DND-41 (cell line): Measurements from ENCODE around the gene GPR176.

ENCODE experiments used
- ATAC-seq: fragments of 200-7000 bp; cut with Tn5 transposase; 3 replicates; pipeline ENCODE4 v1.9.1; 2021; ENCODE audit warnings: low read depth; ENCODE audit not compliant: insufficient read depth
- DNase-seq: peaks from one replicate; pipeline ENCODE4 v3.0.0-alpha.2; 2020
- H2AFZ ChIP-seq: 2 replicates; pipeline ENCODE4 v1.6.0; 2012; ENCODE audit warnings: low read depth, low read length
- H3K27ac ChIP-seq: 2 replicates; pipeline ENCODE4 v1.5.1; 2012; ENCODE audit warnings: low read length, inconsistent platforms
- H3K27me3 ChIP-seq: fragments of 200-600 bp; sonication (generic); 2 replicates; pipeline ENCODE4 v1.6.0; 2012; ENCODE audit warnings: low read length, mild to moderate bottlenecking, inconsistent platforms; ENCODE audit not compliant: insufficient read depth, poor library complexity
- H3K36me3 ChIP-seq: 2 replicates; pipeline ENCODE4 v1.5.1; 2012; ENCODE audit warnings: low read length, inconsistent platforms; ENCODE audit not compliant: insufficient read depth
- H3K4me1 ChIP-seq: 2 replicates; pipeline ENCODE4 v1.5.1; 2012; ENCODE audit warnings: mild to moderate bottlenecking, low read length; ENCODE audit not compliant: insufficient read depth
- H3K4me2 ChIP-seq: 2 replicates; pipeline ENCODE4 v1.6.0; 2012; ENCODE audit warnings: mild to moderate bottlenecking, moderate library complexity, low read length, inconsistent platforms; ENCODE audit not compliant: insufficient read depth
- H3K4me3 ChIP-seq, 2 experiments: fragments of 200-600 bp in 1 of 2; shearing (Covaris generic) in 1 of 2; 2 replicates each; pipeline ENCODE4 v1.5.1; 2012 to 2016; ENCODE audit warnings: inconsistent platforms in 2 of 2, low read length in 2 of 2, mild to moderate bottlenecking in 2 of 2, low read depth in 1 of 2, moderate library complexity in 1 of 2
- H3K79me2 ChIP-seq: 2 replicates; pipeline ENCODE4 v1.6.0; 2012; ENCODE audit warnings: low read length, inconsistent platforms; ENCODE audit not compliant: insufficient read depth
- H3K9ac ChIP-seq: 2 replicates; pipeline ENCODE4 v1.6.0; 2012; ENCODE audit warnings: low read depth, mild to moderate bottlenecking, inconsistent platforms, low read length, moderate library complexity
- H3K9me3 ChIP-seq: 2 replicates; pipeline ENCODE4 v1.5.1; 2012; ENCODE audit warnings: low read length, moderate library complexity, mild to moderate bottlenecking, inconsistent platforms; ENCODE audit not compliant: insufficient read depth, severe bottlenecking
- H4K20me1 ChIP-seq: 2 replicates; pipeline ENCODE4 v1.6.0; 2012; ENCODE audit warnings: low read length; ENCODE audit not compliant: insufficient read depth
- CTCF ChIP-seq: IDR thresholded peaks from 2 replicates; pipeline ENCODE4 v1.5.1; 2012; ENCODE audit warnings: borderline replicate concordance, low read length, moderate library complexity, mild to moderate bottlenecking; ENCODE audit not compliant: poor library complexity, severe bottlenecking; ENCODE audit errors: extremely low read depth
- EZH2 ChIP-seq: IDR thresholded peaks from 3 replicates; pipeline ENCODE4 v1.6.1; 2012; ENCODE audit warnings: borderline replicate concordance, low read depth, mild to moderate bottlenecking, moderate library complexity, low read length, inconsistent platforms; ENCODE audit not compliant: severe bottlenecking

GPR176 gene

DNA sequence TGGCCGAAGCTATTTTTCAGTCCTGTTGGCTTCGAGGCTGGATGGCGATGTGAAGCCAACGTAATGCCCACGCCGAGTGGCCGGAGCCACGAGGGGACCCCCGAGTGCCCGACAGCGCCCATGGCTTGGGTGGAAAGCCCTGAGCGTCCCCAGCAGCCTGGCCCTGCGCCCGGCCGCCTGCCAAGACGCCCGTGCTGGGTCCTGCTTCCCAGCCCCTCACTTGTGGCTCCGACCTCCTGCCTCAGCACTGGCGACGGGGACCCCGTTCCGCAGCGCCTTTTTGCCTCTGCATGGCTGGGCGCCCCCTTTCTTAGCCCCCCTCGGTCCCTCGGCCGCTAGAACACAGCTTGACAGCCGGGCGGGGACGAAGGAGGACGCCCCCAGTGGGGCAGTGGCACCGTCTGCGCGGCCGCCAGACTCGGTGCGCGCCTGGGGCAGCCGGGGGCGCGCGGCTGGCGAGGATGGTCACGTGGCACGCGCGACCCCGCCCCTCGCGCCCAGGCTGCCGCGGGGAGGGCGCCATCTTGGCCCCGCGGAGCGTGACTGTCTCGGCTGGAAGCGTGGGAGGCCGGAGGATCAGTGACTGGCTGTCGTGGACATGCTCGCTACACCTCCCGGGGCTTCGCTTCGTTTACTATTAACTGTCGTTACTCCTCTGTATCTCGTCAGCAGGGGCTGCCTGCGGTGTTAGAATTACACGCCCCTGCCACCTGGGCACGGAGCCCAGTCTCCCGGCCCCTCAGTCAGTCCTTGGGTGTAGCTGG, 626 bp upstream of the GPR176 start:
- no peak overlapping the region for H3K4me3 ChIP-seq
- no peaks in the 10 kb centered on the region for H3K36me3 ChIP-seq
- no peak overlapping the region for H2AFZ ChIP-seq
- H3K27me3 ChIP-seq = no peaks in the 10 kb centered on the region
- no peak overlapping the region for H3K9ac ChIP-seq
- no peaks in the 10 kb centered on the region for H3K9me3 ChIP-seq
- H4K20me1 ChIP-seq = no peaks in the 10 kb centered on the region
- no peaks in the 10 kb centered on the region for H3K4me1 ChIP-seq
- no peaks in the 10 kb centered on the region for H3K79me2 ChIP-seq
- ATAC-seq (no peak), DNase-seq (no peak)
- TF ChIP-seq CTCF = no peak
- TF ChIP-seq EZH2 = no peak
- H3K4me2 ChIP-seq = no peak overlapping the region
- H3K27ac ChIP-seq = no peak overlapping the region

GRCh38 chr15:39919411-39919747, 687 bp downstream of the GPR176 start:
- Histone ChIP-seq H3K9me3 (no peaks in the 10 kb centered on the region), H4K20me1 (no peaks in the 10 kb centered on the region), H3K27me3 (no peaks in the 10 kb centered on the region), H3K27ac (no peak overlapping the region), H3K4me1 (no peaks in the 10 kb centered on the region), H3K4me3 (no peak overlapping the region), H3K4me2 (no peak overlapping the region), H3K79me2 (no peaks in the 10 kb centered on the region), H3K9ac (no peak overlapping the region), H2AFZ (no peak overlapping the region), H3K36me3 (no peaks in the 10 kb centered on the region)
- TF ChIP-seq EZH2 (no peak), CTCF (no peak)
- ATAC-seq (no peak), DNase-seq (no peak)

DNA sequence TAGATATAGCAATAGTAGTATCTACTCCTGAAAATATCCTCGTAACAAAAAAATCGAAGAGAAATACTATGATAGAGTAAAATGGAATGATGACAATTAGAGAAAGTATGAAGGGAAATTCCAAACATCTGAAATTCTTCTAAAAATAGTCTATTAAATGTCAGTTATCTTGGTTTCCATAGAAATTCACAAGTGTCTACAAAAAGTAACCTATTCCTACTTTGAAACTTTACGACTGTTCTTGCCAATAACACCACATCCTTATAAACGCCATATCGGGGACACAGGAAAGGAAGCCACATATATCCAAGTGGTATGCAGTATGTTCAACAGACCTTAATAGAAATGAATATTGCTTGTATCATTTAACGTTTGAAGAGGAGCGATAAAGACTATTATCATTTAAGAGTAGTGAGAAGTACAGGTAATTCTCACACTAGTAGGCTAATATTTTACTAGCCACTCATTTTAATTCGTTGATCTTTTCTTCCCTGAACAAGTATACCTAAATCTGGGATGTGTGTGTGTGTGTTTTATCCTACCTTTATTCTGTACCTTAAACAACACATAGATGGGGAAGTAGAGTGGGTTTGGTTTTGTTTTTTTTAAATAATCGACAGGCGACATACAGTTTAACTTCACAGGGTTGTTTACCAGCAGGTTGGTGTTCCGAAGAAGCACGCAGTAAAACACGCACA, 1.2 kb downstream of the GPR176 start:
- TF ChIP-seq EZH2 = no peak
- no peak for TF ChIP-seq CTCF
- Histone ChIP-seq H3K4me1 (no peaks in the 10 kb centered on the region), H3K27me3 (no peaks in the 10 kb centered on the region), H4K20me1 (no peaks in the 10 kb centered on the region), H3K9ac (no peak overlapping the region), H3K27ac (no peak overlapping the region), H3K9me3 (no peaks in the 10 kb centered on the region), H2AFZ (no peak overlapping the region), H3K79me2 (no peaks in the 10 kb centered on the region), H3K36me3 (no peaks in the 10 kb centered on the region), H3K4me3 (no peak overlapping the region), H3K4me2 (no peak overlapping the region)
- no peak for ATAC-seq
- DNase-seq = no peak
